Transverse colon (tissue), 3 donors: ENCODE data around the gene PTPN4.

ENCODE experiments used
- POLR2A ChIP-seq: fragments of 450-650 bp; IDR thresholded peaks from one replicate; pipeline ENCODE4 v1.6.1; 2016; ENCODE audit warnings: antibody characterized with exemption, mild to moderate bottlenecking, moderate library complexity
- POLR2AphosphoS5 ChIP-seq, 3 donors: sonication (generic); formaldehyde crosslinking; IDR thresholded peaks; one replicate each; pipeline ENCODE4 v1.6.1; 2016; ENCODE audit warnings: antibody characterized with exemption in 3 of 3

GRCh38 chr2:119821266-119821665, 61.5 kb downstream of the PTPN4 start:
- TF ChIP-seq POLR2AphosphoS5 (IDR thresholded peaks at IDR 0.05) (no peak), POLR2A (no peak)
